ENCODE measurements around the gene CELF5.
"Not testable (repeated sequence)": the region's sequence is repeated elsewhere in the genome, so short reads cannot be mapped to it uniquely, and the experiment has no call there.

Gene CELF5

DNA sequence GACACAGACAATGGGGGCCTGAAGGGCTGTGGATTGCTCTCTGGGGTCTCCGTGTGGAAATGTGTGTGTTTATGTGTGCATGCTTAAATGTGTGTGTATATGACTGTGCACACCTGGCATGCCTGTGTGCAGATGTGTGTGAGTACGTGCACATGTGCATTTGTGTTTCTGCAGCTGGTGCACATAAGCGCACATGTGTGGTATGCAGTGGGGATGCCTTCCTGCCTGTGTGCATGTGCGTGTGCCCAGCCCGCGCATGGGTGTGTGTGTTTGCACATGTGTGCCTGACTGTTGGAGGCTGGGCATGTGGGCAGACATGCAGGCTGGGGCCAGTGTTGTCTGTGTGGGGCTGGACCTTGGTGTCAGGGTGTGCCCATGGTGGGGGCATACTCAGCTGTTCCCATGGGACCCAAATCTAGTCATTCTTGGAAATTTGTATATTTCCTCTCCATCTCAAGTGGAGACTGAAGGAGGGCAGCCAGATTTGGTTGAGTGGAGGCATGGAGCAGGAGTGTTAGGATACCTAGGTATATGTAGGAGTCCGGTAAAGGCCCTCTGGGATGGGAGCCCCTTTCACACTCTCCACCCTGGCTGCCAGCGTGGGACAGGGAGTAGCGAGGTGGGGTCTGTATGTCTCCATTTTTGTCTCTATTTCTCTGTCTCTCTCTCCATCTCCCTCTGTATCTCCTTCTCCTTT lies 49.9 kb downstream of the CELF5 start:
- DNase-seq (ENCODE audit: low spot score) = no peak

GRCh38 chr19:3274942-3275582 lies 50.6 kb downstream of the CELF5 start:
- no peak for DNase-seq (ENCODE audit: low spot score)

DNA sequence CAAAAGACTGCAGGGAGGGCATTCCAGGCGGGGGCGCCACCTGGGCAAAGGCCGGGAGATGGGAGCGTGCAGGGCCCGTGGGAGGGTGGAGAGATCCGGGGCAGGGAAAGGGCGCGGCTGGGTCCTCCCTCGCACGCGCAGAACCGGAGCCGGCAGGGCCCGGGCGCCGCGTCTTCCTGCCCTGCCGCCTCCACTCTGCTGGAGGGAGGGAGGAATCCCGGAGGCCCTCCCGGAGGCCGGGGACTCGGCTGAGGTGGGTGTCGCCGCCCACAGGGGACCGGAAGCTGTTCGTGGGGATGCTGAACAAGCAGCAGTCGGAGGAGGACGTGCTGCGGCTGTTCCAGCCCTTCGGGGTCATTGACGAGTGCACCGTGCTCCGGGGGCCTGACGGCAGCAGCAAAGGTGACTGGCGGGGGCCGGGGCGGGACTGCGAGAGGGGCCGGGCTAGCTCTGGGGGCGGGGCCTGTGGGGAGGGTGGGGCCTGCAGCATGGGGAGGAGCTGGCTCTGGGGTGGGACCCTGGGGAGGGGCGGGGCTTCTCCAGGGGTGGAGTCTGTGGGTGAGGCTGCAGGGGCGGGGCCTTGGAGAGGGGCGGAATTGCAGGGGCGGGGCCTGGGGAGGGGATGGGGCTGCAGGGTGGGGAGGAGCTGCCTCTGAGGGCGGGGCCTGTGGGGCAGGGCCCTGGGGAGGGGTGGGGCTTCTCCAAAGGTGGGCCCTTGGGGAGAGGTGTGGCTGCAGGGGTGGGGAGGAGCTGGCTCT lies 51.3 kb downstream of the CELF5 start:
- DNase-seq (ENCODE audit: low spot score) = no peak

GRCh38 chr19:3276341-3276799 lies 51.9 kb downstream of the CELF5 start:
- DNase-seq (ENCODE audit: low spot score) = no peak

GRCh38 chr19:3277649-3278048 lies 53.2 kb downstream of the CELF5 start:
- DNase-seq (ENCODE audit: low spot score) = no peak

DNA sequence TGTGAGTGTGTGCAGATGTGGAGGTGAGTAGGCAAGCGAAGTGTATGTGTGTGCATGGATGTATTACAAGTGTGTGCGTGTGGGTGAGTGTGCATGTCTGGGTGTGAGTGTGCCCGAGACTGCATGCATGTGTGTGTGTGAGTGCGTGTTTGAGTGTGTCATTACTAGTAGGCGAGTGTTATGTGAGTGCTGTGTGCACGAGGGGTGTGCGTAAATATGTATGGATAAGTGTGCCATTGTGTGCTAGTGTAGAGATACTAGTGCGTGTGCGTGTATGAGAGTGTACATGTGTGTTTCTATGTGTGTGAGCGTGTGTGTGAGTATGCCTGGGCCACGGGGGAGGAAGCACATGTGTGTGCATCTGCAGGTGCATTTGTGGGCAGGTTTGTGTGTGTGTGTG lies 53.8 kb downstream of the CELF5 start:
- DNase-seq (ENCODE audit: low spot score) = no peak

DNA sequence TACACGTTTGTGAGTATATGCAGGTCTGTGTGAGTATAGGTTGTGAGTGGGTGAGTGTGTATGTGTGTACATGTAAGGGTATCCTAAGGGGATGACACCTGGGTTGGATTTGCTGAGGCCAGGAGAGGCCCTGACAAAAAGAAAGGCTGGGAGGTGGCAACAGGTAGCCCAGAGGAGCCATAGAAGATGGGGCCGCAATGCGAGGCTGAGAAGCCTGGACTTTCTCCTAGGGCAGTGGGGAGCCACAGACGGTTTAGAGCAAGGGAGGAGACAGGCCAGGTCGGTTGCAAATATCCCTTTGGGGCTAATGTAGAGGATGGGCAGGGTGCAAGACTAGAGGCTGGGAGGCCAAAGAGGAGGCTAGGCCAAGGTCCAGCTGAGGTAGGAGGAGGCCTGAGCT lies 54.3 kb downstream of the CELF5 start:
- DNase-seq (ENCODE audit: low spot score) = no peak

DNA sequence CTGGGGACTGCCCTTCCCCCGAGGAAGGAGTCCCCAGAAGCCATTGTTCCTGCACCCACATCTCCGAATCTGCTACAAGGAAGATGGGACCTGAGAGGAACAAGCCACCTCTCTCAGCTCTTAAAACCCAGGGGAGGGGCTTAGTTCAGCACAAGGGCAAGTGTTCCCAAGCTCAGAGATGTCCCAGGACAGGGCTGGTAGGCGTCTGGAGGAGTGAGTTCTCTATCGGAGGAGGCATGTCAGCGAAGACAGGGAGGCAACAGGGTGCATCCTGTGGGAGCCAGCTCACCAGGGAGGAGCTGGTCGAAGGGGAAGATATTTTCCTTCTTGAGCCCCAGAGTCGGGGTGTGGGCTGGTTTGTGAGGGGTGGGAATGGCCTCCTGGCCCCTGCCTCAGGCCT lies 54.8 kb downstream of the CELF5 start:
- DNase-seq (ENCODE audit: low spot score) = no peak

DNA sequence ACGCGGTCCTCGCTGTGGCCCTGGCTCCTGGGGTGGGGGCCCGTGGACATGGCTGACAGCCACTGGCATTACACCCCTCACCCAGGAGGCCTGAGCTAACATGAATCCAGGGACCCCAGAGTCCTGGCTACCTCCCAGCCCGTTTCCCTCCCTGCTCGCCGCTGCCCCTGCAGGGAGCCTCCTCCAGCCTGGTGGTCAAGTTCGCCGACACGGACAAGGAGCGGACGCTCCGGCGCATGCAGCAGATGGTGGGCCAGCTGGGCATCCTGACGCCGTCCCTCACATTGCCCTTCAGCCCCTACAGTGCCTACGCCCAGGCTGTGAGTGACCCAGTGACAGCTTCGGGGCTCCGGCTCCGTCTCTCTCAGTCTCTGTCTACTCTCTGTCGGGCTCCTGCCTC lies 56.6 kb downstream of the CELF5 start:
- DNase-seq (ENCODE audit: low spot score) = no peak

DNA sequence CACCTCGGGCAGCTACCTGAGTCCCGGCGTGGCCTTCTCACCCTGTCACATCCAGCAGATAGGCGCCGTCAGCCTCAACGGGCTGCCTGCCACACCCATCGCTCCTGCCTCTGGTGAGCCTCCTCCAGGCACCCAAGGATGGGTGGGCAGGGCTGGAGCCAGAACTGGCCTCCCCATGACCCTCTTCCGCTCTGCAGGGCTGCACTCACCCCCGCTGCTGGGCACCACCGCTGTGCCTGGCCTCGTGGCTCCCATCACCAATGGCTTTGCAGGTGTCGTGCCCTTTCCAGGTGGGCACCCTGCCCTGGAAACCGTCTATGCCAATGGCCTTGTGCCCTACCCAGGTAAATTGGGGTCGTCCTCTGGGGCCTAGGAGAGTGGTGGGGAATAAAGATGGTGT lies 57.7 kb downstream of the CELF5 start:
- DNase-seq (ENCODE audit: low spot score) = no peak

- no peak for DNase-seq (ENCODE audit: low spot score)
These were observed 58.1 kb downstream of the CELF5 start for GRCh38 chr19:3282564-3282963.

GRCh38 chr19:3283246-3283751 lies 58.8 kb downstream of the CELF5 start:
- DNase-seq (ENCODE audit: low spot score) = no peak

GRCh38 chr19:3283886-3284657 lies 59.6 kb downstream of the CELF5 start:
- no peak for DNase-seq (ENCODE audit: low spot score)

- DNase-seq (ENCODE audit: low spot score) = no peak
These were observed 60.5 kb downstream of the CELF5 start for GRCh38 chr19:3284759-3285646.

GRCh38 chr19:3285647-3286176 lies 61.3 kb downstream of the CELF5 start:
- DNase-seq (ENCODE audit: low spot score) = no peak

DNA sequence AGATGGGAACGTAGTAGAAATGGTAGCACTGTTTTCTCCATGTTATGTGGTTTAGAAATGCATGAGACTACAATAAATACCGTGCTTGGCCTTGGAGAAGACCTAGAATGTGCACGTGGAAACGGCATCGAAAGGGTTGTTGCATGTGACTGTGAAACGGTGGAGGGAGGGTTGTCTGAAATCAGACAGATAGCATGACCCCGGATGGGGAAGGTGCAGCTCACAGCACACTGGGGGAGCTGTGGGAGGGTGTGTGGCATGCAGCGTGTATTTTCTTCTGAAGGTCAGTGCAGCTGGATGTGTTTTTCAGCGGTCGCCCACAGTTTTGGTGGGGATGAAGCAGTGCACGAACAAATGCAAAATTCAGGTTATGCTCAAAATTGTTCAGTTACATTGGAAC lies 63.4 kb downstream of the CELF5 start:
- no peak for DNase-seq (ENCODE audit: low spot score)

DNA sequence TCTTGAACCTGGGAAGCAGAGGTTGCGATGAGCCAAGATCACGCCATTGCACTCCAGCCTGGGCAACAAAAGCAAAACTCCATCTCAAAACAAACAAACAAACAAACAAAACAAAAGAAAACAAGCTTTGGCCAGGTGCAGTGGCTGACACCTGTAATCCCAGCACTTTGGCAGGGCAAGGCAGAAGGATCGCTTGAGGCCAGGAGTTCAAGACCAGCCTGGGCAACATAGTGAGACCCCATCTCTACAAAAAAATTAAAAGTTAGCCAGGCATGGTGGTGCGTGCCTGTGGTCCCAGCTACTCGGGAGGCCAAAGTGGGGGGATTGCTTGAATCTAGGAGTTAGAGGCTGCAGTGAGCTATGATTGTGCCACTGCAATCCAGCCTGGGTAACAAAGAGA lies 64.0 kb downstream of the CELF5 start:
- not testable (repeated sequence) for DNase-seq (ENCODE audit: low spot score)

- no peak for DNase-seq (ENCODE audit: low spot score)
These were observed 65.6 kb downstream of the CELF5 start for GRCh38 chr19:3289971-3290569.

DNA sequence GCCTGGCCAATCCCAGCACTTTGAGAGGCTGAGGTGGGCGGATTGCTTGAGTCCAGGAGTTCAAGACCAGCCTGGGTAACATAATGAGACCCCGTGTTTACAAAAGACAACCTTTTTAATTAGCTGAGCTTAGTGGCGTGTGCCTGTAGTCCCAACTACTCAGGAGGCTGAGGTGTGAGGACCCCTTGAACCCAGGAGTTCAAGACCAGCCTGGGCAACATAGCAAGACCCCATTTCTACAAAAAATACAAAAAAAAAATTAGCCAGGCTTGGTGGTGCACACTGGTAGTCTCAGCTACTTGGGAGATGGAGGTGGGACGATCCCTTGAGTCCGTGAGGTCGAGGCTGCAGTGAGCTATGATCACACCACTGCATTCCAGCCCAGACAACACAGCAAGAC lies 66.4 kb downstream of the CELF5 start:
- not testable (repeated sequence) for DNase-seq (ENCODE audit: low spot score)

DNA sequence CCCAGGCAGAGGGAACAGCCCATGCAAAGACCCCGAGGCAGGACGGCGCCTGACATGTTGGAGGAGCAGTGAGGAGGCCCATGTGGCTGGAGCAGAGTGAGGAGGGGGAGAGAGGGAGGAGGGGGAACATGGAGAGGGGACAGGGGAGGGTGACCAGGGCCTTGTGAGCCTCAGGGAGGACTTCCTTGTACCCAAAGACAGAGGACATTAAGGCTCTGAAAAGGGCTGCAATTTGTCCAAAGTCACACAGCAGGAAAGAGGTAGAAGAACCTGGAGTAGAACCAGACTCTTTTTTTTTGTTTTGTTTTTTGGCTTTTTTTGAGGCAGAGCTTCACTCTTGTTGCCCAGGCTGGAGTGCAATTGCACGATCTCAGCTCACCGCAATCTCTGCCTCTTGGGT lies 67.2 kb downstream of the CELF5 start:
- DNase-seq (ENCODE audit: low spot score) = no peak
